A549 (cell line): ENCODE data around the gene TSHZ2.

Source experiments
- CBX8 ChIP-seq: fragments of 200-600 bp; sonication (generic); IDR thresholded peaks from 2 replicates; pipeline ENCODE4 v1.6.1; 2016
- CHD2 ChIP-seq: fragments of 150-350 bp; IDR thresholded peaks from 2 replicates; pipeline ENCODE4 v1.6.1; 2014; ENCODE audit warnings: low read length; ENCODE audit not compliant: partially characterized antibody
- FOSL2 ChIP-seq, 2 experiments: fragments of 450-650 bp in 1 of 2; fragments of >200 bp in 1 of 2; sonication (Bioruptor Twin) in 1 of 2; formaldehyde crosslinking; IDR thresholded peaks; 2 replicates each; pipeline versions ENCODE4 v1.5.0 to v1.6.1; 2016 to 2020; ENCODE audit warnings: mild to moderate bottlenecking in 1 of 2, moderate library complexity in 1 of 2
- KDM1A ChIP-seq: fragments of 200-600 bp; sonication (generic); IDR thresholded peaks from 2 replicates; pipeline ENCODE4 v1.6.1; 2016; ENCODE audit warnings: low read depth, mild to moderate bottlenecking
- MAFK ChIP-seq: fragments of 450-650 bp; IDR thresholded peaks from 2 replicates; pipeline ENCODE4 v1.6.1; 2014; ENCODE audit not compliant: partially characterized antibody
- MAZ ChIP-seq: fragments of 150-350 bp; IDR thresholded peaks from 2 replicates; pipeline ENCODE4 v1.6.1; 2014; ENCODE audit warnings: antibody characterized with exemption, low read depth, low read length, borderline replicate concordance
- NR3C1 ChIP-seq: fragments of >200 bp; sonication (Bioruptor Twin); formaldehyde crosslinking; IDR thresholded peaks from 3 replicates; pipeline ENCODE4 v1.6.1; 2017
- PHF8 ChIP-seq: fragments of 200-600 bp; sonication (generic); IDR thresholded peaks from 2 replicates; pipeline ENCODE4 v1.6.1; 2016; ENCODE audit warnings: low read depth, mild to moderate bottlenecking, antibody characterized with exemption, moderate library complexity, borderline replicate concordance
- POLR2A ChIP-seq: IDR thresholded peaks from 2 replicates; pipeline ENCODE4 v1.6.1; 2012; ENCODE audit warnings: mild to moderate bottlenecking, low read length
- RCOR1 ChIP-seq: fragments of 150-350 bp; IDR thresholded peaks from 2 replicates; pipeline ENCODE4 v1.6.1; 2014; ENCODE audit warnings: antibody characterized with exemption, low read length, low read depth
- RFX5 ChIP-seq: fragments of 450-650 bp; IDR thresholded peaks from 2 replicates; pipeline ENCODE4 v1.7.1; 2014; ENCODE audit warnings: antibody characterized with exemption, mild to moderate bottlenecking, moderate library complexity
- ZFP36 ChIP-seq: fragments of 450-650 bp; IDR thresholded peaks from 2 replicates; pipeline ENCODE4 v1.6.1; 2014; ENCODE audit warnings: borderline replicate concordance; ENCODE audit not compliant: partially characterized antibody
- TF ChIP-seq, protein P1 (sequence below): fragments of 250-450 bp; sonication (Bioruptor Pico); IDR thresholded peaks from 2 replicates; pipeline ENCODE4 v1.5.0; 2021; ENCODE audit warnings: mild to moderate bottlenecking, moderate library complexity, borderline replicate concordance
- TF ChIP-seq, protein P2 (sequence below): fragments of >200 bp; sonication (Bioruptor Twin); formaldehyde crosslinking; IDR thresholded peaks from 3 replicates; pipeline ENCODE4 v1.5.1; 2016

DNA sequence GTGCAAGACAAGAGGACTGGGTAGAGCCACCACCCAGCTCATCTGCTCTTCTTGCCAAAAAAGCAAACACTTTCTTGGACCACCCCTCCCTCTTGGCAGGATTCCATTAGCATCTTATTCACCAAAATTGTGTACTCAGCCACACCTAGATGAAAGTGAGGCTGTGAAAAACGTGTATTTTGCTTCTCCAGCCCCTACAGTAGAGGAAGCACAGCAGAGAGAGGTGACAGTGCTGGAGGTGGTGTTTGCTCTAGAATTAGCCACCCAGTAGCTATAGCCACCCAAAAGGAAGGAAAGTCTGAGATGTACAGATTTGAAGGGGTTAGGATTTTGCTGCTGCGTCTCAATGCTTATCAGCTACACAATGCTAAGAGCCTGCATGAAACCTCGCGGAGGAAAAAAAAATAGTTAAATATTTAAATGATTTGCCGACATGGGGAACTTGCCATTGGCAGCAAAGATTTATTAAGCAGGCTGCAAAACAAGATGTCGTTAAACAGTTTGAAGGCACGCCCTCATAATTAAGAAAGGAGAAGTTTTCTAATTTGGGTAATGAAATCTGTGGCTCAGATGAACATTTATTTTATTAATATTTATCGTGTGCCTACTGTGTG lies 334.1 kb downstream of the TSHZ2 start:
- TF ChIP-seq MAFK (no peak), RFX5 (no peak), PHF8 (no peak), POLR2A (no peak), FOSL2 (IDR thresholded peaks at IDR 0.05) (no peak), FOSL2 (CRISPR knock-in tag; IDR thresholded peaks at IDR 0.05) (no peak), ZFP36 (no peak), CBX8 (no peak), RCOR1 (no peak), KDM1A (no peak), MAZ (no peak), NR3C1 (no peak), CHD2 (no peak)
- TF ChIP-seq, protein P1, sequence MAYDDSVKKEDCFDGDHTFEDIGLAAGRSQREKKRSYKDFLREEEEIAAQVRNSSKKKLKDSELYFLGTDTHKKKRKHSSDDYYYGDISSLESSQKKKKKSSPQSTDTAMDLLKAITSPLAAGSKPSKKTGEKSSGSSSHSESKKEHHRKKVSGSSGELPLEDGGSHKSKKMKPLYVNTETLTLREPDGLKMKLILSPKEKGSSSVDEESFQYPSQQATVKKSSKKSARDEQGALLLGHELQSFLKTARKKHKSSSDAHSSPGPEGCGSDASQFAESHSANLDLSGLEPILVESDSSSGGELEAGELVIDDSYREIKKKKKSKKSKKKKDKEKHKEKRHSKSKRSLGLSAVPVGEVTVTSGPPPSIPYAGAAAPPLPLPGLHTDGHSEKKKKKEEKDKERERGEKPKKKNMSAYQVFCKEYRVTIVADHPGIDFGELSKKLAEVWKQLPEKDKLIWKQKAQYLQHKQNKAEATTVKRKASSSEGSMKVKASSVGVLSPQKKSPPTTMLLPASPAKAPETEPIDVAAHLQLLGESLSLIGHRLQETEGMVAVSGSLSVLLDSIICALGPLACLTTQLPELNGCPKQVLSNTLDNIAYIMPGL (CRISPR knock-in tag) = no peak
- TF ChIP-seq, protein P2, sequence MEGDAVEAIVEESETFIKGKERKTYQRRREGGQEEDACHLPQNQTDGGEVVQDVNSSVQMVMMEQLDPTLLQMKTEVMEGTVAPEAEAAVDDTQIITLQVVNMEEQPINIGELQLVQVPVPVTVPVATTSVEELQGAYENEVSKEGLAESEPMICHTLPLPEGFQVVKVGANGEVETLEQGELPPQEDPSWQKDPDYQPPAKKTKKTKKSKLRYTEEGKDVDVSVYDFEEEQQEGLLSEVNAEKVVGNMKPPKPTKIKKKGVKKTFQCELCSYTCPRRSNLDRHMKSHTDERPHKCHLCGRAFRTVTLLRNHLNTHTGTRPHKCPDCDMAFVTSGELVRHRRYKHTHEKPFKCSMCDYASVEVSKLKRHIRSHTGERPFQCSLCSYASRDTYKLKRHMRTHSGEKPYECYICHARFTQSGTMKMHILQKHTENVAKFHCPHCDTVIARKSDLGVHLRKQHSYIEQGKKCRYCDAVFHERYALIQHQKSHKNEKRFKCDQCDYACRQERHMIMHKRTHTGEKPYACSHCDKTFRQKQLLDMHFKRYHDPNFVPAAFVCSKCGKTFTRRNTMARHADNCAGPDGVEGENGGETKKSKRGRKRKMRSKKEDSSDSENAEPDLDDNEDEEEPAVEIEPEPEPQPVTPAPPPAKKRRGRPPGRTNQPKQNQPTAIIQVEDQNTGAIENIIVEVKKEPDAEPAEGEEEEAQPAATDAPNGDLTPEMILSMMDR = no peak
